ENCODE measurements around the gene OR4L1. TPM values are rescaled to one million over a fixed set of nuclear protein-coding genes. Genes with fewer than 3 reads are reported as not detected.

OR4L1 gene, protein sequence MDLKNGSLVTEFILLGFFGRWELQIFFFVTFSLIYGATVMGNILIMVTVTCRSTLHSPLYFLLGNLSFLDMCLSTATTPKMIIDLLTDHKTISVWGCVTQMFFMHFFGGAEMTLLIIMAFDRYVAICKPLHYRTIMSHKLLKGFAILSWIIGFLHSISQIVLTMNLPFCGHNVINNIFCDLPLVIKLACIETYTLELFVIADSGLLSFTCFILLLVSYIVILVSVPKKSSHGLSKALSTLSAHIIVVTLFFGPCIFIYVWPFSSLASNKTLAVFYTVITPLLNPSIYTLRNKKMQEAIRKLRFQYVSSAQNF
- polyA plus RNA-seq (2011; rRNA removed) (not detected in 2 replicates), polyA minus RNA-seq (2011; rRNA and poly(A)+ RNA removed) (not detected in 2 replicates)

- no peak within 1 kb of the TSS for H3K4me3 ChIP-seq (ENCODE audit: low read depth, low read length)
- DNase-seq (ENCODE audit: low read depth, low spot score), result no peak
- no peak for TF ChIP-seq CTCF (IDR thresholded peaks at IDR 0.05; ENCODE audit: low read depth, low read length)
- peaks cover 10% of the 10 kb centered on the region; the same call in 1 of the 2 replicates for H3K9me3 ChIP-seq (ENCODE audit: control insufficient read depth, insufficient read depth, low read length)
- H3K27ac ChIP-seq (ENCODE audit: low read depth, low read length), result no peak within 1 kb of the TSS
- POLR2A ChIA-PET, result no interaction called here
- CTCF ChIA-PET, result no interaction called here
- H3K27me3 ChIP-seq (ENCODE audit: control insufficient read depth, insufficient read depth, low read length), result no peaks in the 10 kb centered on the region
Measured at GRCh38 chr14:20059745-20060144, at the start of gene OR4L1. TSS of gene OR4L1 (plus strand) at chr14:20060045. CDS start at chr14:20060045, 0 bp downstream.

DNA sequence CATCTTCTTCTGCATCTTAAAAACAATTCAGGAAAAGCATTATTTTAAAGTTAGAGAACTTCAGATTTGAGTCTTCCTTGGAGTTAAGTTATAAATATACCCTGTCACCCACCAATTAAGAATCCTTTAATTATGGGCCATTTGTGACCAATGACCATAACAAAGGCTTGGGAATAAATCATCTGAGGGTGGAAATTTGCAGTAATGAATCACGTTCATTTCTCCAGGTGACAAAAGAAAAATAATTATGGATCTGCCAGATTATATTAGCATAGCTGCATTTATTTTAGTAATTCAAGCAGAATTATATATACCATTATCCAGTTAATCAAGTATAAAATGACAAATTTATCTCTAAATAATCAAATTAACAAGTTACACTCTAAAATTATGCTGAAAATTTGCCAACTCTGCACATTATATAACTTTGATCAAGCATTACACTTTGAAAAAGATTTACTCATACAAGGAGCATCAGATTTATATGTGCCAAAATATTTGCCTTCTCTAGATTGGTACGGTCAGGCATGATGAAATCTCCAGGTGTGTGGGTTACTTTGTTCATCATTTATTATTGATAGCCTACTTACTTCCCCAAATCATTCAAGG, 40.5 kb upstream of the OR4L1 start, which contains the start of gene OR4K14:
TSS of gene OR4K14 (minus strand) at position 51 of the 609 bp plus-strand sequence. CDS start 4,114 bp downstream, outside the sequence.
- no peak for DNase-seq (ENCODE audit: low read depth, low spot score)
- Histone ChIP-seq H3K27ac (ENCODE audit: low read depth, low read length) (no peak within 1 kb of the TSS), H3K9me3 (ENCODE audit: control insufficient read depth, insufficient read depth, low read length) (peaks cover 8% of the 10 kb centered on the region; the same call in 1 of the 2 replicates), H3K27me3 (ENCODE audit: control insufficient read depth, insufficient read depth, low read length) (no peaks in the 10 kb centered on the region), H3K4me3 (ENCODE audit: low read depth, low read length) (no peak within 1 kb of the TSS)
- POLR2A ChIA-PET, result no interaction called here
- no peak for TF ChIP-seq CTCF (IDR thresholded peaks at IDR 0.05; ENCODE audit: low read depth, low read length)
- CTCF ChIA-PET, result no interaction called here

GRCh38 chr14:20031058-20031457, 28.8 kb upstream of the OR4L1 start:
- CTCF ChIA-PET, result no interaction called here
- Histone ChIP-seq H3K4me3 (ENCODE audit: low read depth, low read length) (no peak overlapping the region), H3K9me3 (ENCODE audit: control insufficient read depth, insufficient read depth, low read length) (peaks cover 18% of the 10 kb centered on the region; the same call in 1 of the 2 replicates), H3K27ac (ENCODE audit: low read depth, low read length) (no peak overlapping the region), H3K27me3 (ENCODE audit: control insufficient read depth, insufficient read depth, low read length) (no peaks in the 10 kb centered on the region)
- TF ChIP-seq CTCF (IDR thresholded peaks at IDR 0.05; ENCODE audit: low read depth, low read length), result no peak
- POLR2A ChIA-PET, result no interaction called here
- DNase-seq (ENCODE audit: low read depth, low spot score), result no peak

DNA sequence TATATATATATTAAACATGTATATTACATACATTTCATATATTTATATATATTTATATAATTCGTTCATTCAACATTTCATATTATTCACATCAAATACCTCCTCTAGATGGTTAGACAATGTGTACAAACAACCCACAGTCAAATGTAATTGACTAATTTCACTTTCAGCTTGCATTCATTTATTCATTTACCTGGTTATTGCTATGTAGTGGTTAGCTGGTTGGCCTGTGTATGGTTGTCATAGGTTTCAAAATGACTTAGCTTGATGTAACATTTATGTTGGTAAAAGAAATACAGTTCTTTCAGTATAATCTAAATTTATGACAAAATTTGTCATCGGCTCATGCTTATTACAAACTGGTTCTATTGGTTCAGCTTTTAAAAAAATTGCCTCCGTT, 24.4 kb upstream of the OR4L1 start:
- Histone ChIP-seq H3K4me3 (ENCODE audit: low read depth, low read length) (no peak overlapping the region), H3K9me3 (ENCODE audit: control insufficient read depth, insufficient read depth, low read length) (peaks cover 10% of the 10 kb centered on the region; the same call in 1 of the 2 replicates), H3K27ac (ENCODE audit: low read depth, low read length) (no peak overlapping the region), H3K27me3 (ENCODE audit: control insufficient read depth, insufficient read depth, low read length) (no peaks in the 10 kb centered on the region)
- no peak for TF ChIP-seq CTCF (IDR thresholded peaks at IDR 0.05; ENCODE audit: low read depth, low read length)
- ChIA-PET CTCF (interaction anchor here (0.6 kb wide), 1 partner anchor 1548 kb away, joined by 5 read pairs; no protein-coding TSS in a partner anchor), POLR2A (no interaction called here)
- no peak for DNase-seq (ENCODE audit: low read depth, low spot score)

DNA sequence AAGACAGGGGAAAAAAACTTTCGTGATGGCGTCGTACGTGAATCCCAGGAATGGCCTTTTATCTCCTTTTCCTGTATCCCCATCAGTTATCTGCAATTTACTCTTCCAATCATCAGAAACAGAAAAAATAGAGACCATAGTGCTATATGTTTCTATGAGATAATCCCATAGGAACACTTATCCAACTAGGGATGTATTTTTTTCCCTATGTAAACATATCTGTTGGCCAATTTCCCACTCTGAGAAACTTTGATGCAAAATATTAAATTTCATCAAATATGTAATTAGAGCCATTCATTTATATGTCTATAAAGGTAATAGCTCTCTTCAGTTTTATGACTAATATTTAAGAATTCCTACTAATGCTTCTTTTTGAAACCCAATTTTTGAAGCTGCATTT, 23.9 kb upstream of the OR4L1 start, which contains the start of gene OR4K13:
TSS of gene OR4K13 (minus strand) at position 101 of the 400 bp plus-strand sequence. CDS start 1,280 bp downstream, outside the sequence.
- ChIA-PET POLR2A (no interaction called here), CTCF (no interaction called here)
- Histone ChIP-seq H3K27ac (ENCODE audit: low read depth, low read length) (no peak within 1 kb of the TSS), H3K4me3 (ENCODE audit: low read depth, low read length) (no peak within 1 kb of the TSS), H3K27me3 (ENCODE audit: control insufficient read depth, insufficient read depth, low read length) (no peaks in the 10 kb centered on the region), H3K9me3 (ENCODE audit: control insufficient read depth, insufficient read depth, low read length) (peaks cover 6% of the 10 kb centered on the region; the same call in 1 of the 2 replicates)
- DNase-seq (ENCODE audit: low read depth, low spot score), result no peak
- no peak for TF ChIP-seq CTCF (IDR thresholded peaks at IDR 0.05; ENCODE audit: low read depth, low read length)
